Keratinocyte (primary cell): ENCODE results near the gene CDIP1. TPM values are rescaled to one million over a fixed set of nuclear protein-coding genes. Genes with fewer than 3 reads are reported as not detected.

Source experiments
- DNase-seq: peaks from one replicate; pipeline ENCODE4 v3.0.0-alpha.2; 2011; ENCODE audit warnings: low read depth, missing footprints, low spot score
- FAIRE-seq: peaks from 2 replicates; lab custom pipeline; 2011; peaks lifted over from hg19 to GRCh38; lab: Jason Lieb, UNC
- H2AFZ ChIP-seq: 2 replicates; pipeline ENCODE4 v1.6.0; 2012; ENCODE audit warnings: low read length, control low read depth, inconsistent platforms; ENCODE audit not compliant: control insufficient read depth
- H3K27ac ChIP-seq: 2 replicates; pipeline ENCODE4 v1.5.1; 2011; ENCODE audit warnings: low read length; ENCODE audit not compliant: control insufficient read depth, insufficient read depth
- H3K27me3 ChIP-seq: 3 replicates; pipeline ENCODE4 v1.6.0; 2011; ENCODE audit warnings: low read length; ENCODE audit not compliant: control insufficient read depth, insufficient read depth; ENCODE audit errors: extremely low read depth
- H3K36me3 ChIP-seq, 2 experiments: 2 replicates in 1 of 2; 3 replicates in 1 of 2; pipeline ENCODE4 v1.5.1; 2011; ENCODE audit warnings: low read length in 2 of 2, mild to moderate bottlenecking in 1 of 2; ENCODE audit not compliant: control insufficient read depth in 2 of 2, insufficient read depth in 2 of 2; ENCODE audit errors: extremely low read depth in 1 of 2
- H3K4me1 ChIP-seq: 3 replicates; pipeline ENCODE4 v1.5.1; 2011; ENCODE audit warnings: low read length; ENCODE audit not compliant: control insufficient read depth, insufficient read depth; ENCODE audit errors: extremely low read depth
- H3K4me2 ChIP-seq: 3 replicates; pipeline ENCODE4 v1.6.0; 2011; ENCODE audit warnings: low read depth, low read length; ENCODE audit not compliant: control insufficient read depth, insufficient read depth; ENCODE audit errors: extremely low read depth
- H3K4me3 ChIP-seq, 3 experiments: fragments of 200-600 bp in 1 of 3; sonication (generic) in 1 of 3; 2 replicates in 2 of 3; 3 replicates in 1 of 3; pipeline ENCODE4 v1.5.1; 2011 to 2016; ENCODE audit warnings: low read length in 3 of 3, mild to moderate bottlenecking in 3 of 3, control low read depth in 2 of 3, inconsistent platforms in 1 of 3, low read depth in 1 of 3, mixed read lengths in 1 of 3, mixed run types in 1 of 3, moderate library complexity in 1 of 3; ENCODE audit not compliant: control insufficient read depth in 2 of 3, insufficient read depth in 2 of 3; ENCODE audit errors: extremely low read depth in 1 of 3
- H3K79me2 ChIP-seq: 2 replicates; pipeline ENCODE4 v1.6.0; 2012; ENCODE audit warnings: low read length; ENCODE audit not compliant: control insufficient read depth, insufficient read depth
- H3K9ac ChIP-seq: 3 replicates; pipeline ENCODE4 v1.6.0; 2011; ENCODE audit warnings: low read length; ENCODE audit not compliant: control insufficient read depth, insufficient read depth; ENCODE audit errors: extremely low read depth
- H3K9me1 ChIP-seq: 3 replicates; pipeline ENCODE4 v1.6.0; 2011; ENCODE audit warnings: low read length; ENCODE audit not compliant: control insufficient read depth, insufficient read depth; ENCODE audit errors: extremely low read depth
- H3K9me3 ChIP-seq: 2 replicates; pipeline ENCODE4 v1.5.1; 2012; ENCODE audit warnings: low read depth, low read length; ENCODE audit not compliant: control insufficient read depth
- H4K20me1 ChIP-seq: 3 replicates; pipeline ENCODE4 v1.6.0; 2011; ENCODE audit warnings: low read length; ENCODE audit not compliant: control insufficient read depth, insufficient read depth; ENCODE audit errors: extremely low read depth
- CTCF ChIP-seq, 3 experiments: IDR thresholded peaks in 1 of 3; conservative IDR thresholded peaks in 1 of 3; optimal IDR thresholded peaks in 1 of 3; 2 replicates in 2 of 3; 3 replicates in 1 of 3; pipeline versions ENCODE3 to v1.5.1; 2011; ENCODE audit warnings: low read length in 3 of 3, mild to moderate bottlenecking in 3 of 3, moderate library complexity in 2 of 3, control low read depth in 1 of 3, inconsistent platforms in 1 of 3; ENCODE audit not compliant: insufficient read depth in 2 of 3; ENCODE audit errors: extremely low read depth in 1 of 3
- EZH2 ChIP-seq: IDR thresholded peaks from one replicate; pipeline ENCODE4 v1.6.1; 2012; ENCODE audit warnings: inconsistent platforms, mild to moderate bottlenecking, low read length, moderate library complexity
- dilution Hi-C: fragments of 300-500 bp; cut with MboI; formaldehyde crosslinking; loops from one replicate; pipeline ENCODE4 v1.7.0; 2020; ENCODE audit warnings: low sequenced_read_pairs; ENCODE audit not compliant: extremely low pct_ligation_motif_present
- polyA plus RNA-seq, 5 experiments: library from polyadenylated mRNA; depleted of rRNA in 3 of 5; stranded (reverse) in 3 of 5; stranded (forward) in 1 of 5; unstranded in 1 of 5; fragments of >200 nt; gene quantifications; 1 replicate in 1 of 5; 2 replicates in 3 of 5; 3 replicates in 1 of 5; pipeline versions ENCODE4 v1.2.1 to v1.2.3, GENCODE V29; 2011 to 2012; ENCODE audit warnings: missing spikeins in 2 of 5, low read depth in 1 of 5, low replicate concordance in 1 of 5

CDIP1 gene
- polyA plus RNA-seq, 1 donor (not counting 4 experiments of a cell fraction or from before 2014, with no cell fraction given): 19.8 TPM

DNA sequence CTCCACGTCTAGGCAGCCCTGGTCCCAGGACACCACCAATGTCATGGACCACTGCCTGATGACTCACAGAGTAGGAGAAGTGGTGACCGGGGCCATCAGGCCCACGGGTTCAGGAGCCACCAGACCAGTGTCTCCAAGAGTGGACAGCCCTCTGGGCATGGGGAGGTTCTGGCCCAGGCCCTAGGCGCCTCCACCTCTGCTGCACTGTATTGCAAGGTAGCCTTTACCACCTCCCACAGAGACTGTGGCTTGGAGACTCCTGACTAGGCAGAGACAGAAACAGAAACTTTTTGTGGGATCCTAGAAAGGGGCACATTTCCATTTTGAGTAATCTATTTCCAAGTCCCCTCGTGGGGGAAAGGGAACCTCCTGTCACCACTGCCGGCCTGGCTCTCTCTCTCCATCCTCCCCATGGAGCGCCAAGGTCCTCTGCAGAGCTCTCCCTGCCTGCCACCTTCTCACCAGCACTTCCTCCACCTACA lies 2.9 kb downstream of the CDIP1 start:
- Histone ChIP-seq H3K9ac (no peak overlapping the region), H3K36me3 (peaks cover 11 to 21% of the 10 kb centered on the region in 2 experiments), H3K79me2 (peaks cover 62% of the 10 kb centered on the region), H3K9me3 (peaks cover 3% of the 10 kb centered on the region), H3K9me1 (no peaks in the 10 kb centered on the region), H4K20me1 (no peaks in the 10 kb centered on the region), H3K4me2 (no peak overlapping the region), H3K27me3 (no peaks in the 10 kb centered on the region), H2AFZ (no peak overlapping the region), H3K27ac (no peak overlapping the region), H3K4me3 (no peak overlapping the region), H3K4me1 (peaks cover 17% of the 10 kb centered on the region)
- DNase-seq (no peak), FAIRE-seq (no peak)
- TF ChIP-seq CTCF (optimal IDR thresholded peaks at IDR 0.05 in 1 of 3, IDR thresholded peaks at IDR 0.05 in 1 of 3, conservative IDR thresholded peaks at IDR 0.05 in 1 of 3; ENCODE audit: extremely low read depth in 1 of 3, insufficient read depth in 2 of 3, low read length in 3 of 3): no peak
- TF ChIP-seq EZH2: no peak
- dilution Hi-C loops: no loop called here

DNA sequence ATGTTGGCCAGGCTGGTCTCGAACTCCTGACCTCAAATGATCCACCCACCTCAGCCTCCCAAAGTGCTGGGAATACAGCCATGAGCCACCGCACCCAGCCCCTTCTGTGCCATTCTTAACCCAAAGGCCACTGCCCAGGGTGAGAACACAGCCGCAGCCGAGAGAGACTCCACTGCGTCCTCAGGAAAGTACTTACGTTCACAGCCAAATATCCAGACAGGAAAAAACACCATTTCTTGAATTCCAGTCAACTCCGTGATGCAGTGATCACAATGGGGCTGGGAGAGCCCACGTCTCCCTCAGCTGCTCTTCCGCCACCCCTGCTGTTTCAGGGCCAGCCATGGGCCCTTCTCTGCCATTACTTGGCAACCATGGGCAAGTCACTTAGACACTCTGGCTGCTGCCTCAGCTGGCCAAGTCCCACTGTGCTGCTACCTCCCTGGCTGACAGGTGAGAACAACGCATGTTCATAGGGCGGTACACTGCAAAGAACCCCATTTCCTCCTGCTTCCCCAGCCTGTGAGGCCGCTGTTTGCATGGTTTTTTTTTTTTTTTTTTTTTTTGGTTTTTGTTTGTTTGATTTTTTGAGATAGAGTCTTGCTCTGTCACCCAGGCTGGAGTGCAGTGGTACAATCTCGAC lies 4.3 kb downstream of the CDIP1 start:
- Histone ChIP-seq H3K27me3 (no peaks in the 10 kb centered on the region), H3K4me3 (no peak overlapping the region), H3K9me1 (no peaks in the 10 kb centered on the region), H3K79me2 (peaks cover 62% of the 10 kb centered on the region), H3K4me1 (peaks cover 26% of the 10 kb centered on the region), H3K9ac (no peak overlapping the region), H3K27ac (no peak overlapping the region), H3K36me3 (peaks cover 11 to 21% of the 10 kb centered on the region in 2 experiments), H3K9me3 (no peaks in the 10 kb centered on the region), H4K20me1 (no peaks in the 10 kb centered on the region), H3K4me2 (no peak overlapping the region), H2AFZ (no peak overlapping the region)
- DNase-seq (no peak), FAIRE-seq (no peak)
- dilution Hi-C loops: no loop called here
- TF ChIP-seq CTCF (optimal IDR thresholded peaks at IDR 0.05 in 1 of 3, IDR thresholded peaks at IDR 0.05 in 1 of 3, conservative IDR thresholded peaks at IDR 0.05 in 1 of 3; ENCODE audit: extremely low read depth in 1 of 3, insufficient read depth in 2 of 3, low read length in 3 of 3): no peak
- no peak for TF ChIP-seq EZH2
